Measurements from ENCODE around the gene ACOT8.

The ACOT8 gene

DNA sequence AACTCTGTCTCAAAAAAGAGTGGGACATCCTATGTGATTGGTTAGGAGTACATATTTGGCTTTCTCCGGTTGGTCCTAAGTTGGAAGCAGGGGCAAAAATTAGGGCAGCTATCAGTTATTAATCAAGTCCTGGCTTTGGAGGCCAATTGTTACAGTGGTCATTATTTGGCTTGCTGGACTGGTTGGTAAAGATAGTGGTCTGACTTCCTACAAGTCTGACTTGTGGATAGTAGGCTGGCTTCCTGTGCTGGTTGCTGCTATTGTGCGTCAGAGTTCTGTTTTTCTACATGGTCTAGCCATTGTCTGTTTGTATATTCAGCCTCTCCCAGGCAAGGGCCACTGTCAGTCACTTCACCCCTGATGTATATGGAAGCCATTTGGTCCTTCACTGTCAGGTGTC, 7.0 kb downstream of the ACOT8 start:
- no peak for ATAC-seq
- Mint-ChIP-seq H3K27me3 (no peaks in the 10 kb centered on the region), H3K4me3 (no peak overlapping the region), H3K36me3 (peaks cover 41% of the 10 kb centered on the region), H3K9me3 (no peaks in the 10 kb centered on the region), H3K4me1 (peaks cover 7% of the 10 kb centered on the region), H3K27ac (no peak overlapping the region)

DNA sequence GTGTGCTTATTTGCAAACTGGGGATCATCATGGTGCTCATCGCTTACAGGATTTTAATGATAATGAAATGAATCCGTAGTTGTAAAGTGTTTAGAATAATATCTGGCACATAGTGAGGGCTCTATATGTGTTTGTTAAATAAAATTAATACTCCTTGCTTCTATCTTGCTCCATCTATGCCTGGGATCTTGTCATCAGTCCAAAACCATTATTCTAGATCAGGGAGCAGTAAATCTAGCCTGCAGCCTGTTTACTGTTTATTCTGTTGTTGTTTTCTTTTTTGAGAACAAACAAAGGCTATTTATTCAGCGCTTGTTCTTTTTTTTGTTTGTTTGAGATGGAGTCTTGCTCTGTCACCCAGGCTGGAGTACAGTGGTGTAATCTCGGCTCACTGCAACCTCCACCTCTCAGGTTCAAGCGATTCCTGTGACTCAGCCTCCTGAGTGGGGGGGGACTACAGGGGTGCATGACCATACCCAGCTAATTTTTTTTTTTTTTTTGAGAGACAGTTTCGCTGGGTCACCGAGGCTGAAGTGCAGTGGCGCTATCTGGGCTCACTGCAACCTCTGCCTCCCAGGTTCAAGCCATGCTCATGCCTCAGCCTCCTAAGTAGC, 8.1 kb downstream of the ACOT8 start:
- Mint-ChIP-seq H3K27ac (no peak overlapping the region), H3K36me3 (peaks cover 49% of the 10 kb centered on the region), H3K27me3 (no peaks in the 10 kb centered on the region), H3K4me1 (peaks cover 7% of the 10 kb centered on the region), H3K9me3 (no peaks in the 10 kb centered on the region), H3K4me3 (no peak overlapping the region)
- no peak for ATAC-seq

DNA sequence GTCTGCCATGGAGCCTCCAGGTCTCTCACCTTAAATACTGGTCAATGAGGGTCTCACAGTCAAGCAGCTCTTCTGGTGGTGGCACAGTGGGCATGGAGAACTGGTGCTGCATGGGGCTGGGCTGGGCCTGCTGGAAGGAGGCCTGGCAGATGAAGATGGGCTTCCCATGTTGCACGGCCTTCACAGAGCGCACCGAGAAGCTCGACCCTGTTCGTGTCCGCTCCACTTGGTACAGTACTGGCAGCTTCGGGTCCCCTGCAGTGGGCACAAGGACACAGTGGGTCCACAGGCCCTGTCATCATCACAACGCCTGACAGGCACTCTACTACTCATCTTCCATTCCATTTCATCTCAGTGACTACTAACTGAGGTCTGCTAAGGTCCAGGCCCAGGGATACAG, 8.8 kb downstream of the ACOT8 start:
- ATAC-seq: no peak
- H3K9me3 Mint-ChIP-seq: no peaks in the 10 kb centered on the region
- peaks cover 49% of the 10 kb centered on the region for H3K36me3 Mint-ChIP-seq
- no peaks in the 10 kb centered on the region for H3K27me3 Mint-ChIP-seq
- H3K27ac Mint-ChIP-seq: no peak overlapping the region
- H3K4me3 Mint-ChIP-seq: no peak overlapping the region
- peaks cover 2% of the 10 kb centered on the region for H3K4me1 Mint-ChIP-seq

DNA sequence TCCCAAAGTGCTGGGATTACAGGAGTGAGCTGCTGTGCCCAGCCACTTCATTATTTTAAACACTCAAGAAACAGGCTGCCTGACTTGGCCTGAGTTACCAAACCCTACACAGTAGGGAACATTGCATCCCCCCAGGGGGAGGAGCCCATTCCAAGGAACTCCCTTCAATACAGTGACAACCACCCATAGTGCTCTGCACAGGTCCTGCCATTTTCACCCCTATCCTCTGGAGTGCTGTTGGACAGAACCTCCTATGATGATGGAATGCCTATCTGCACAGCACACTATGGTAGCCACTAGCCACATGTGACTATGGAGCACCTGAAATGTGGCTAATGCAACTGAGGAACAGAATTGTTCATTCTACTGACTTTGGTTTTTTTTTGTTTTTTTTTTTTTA, 11.7 kb downstream of the ACOT8 start:
- H3K4me1 Mint-ChIP-seq: peaks cover 16% of the 10 kb centered on the region
- no peak for ATAC-seq
- peaks cover 45% of the 10 kb centered on the region for H3K36me3 Mint-ChIP-seq
- H3K27ac Mint-ChIP-seq: no peak overlapping the region
- H3K4me3 Mint-ChIP-seq: no peak overlapping the region
- H3K27me3 Mint-ChIP-seq: no peaks in the 10 kb centered on the region
- no peaks in the 10 kb centered on the region for H3K9me3 Mint-ChIP-seq

DNA sequence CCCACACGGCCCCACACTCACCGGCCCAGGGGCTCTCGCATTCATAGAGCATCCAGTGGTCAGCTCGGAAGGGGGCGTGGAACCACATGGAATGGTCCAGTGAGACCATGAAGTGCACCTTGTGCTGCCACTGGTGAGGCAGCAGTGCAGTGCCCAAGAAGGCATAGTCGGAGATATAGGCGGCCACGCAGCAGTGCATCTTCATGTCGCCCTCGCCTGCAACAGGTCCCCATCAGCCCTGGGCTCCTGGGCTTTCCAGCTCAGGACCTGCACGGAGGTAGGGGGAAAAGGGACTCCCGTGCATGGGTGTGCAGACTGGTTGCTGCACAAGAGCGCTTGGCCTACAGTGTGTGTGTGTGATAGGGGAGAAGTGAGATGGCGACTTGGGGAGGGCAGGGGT, 13.7 kb downstream of the ACOT8 start:
- H3K27me3 Mint-ChIP-seq: no peaks in the 10 kb centered on the region
- no peaks in the 10 kb centered on the region for H3K9me3 Mint-ChIP-seq
- peaks cover 16% of the 10 kb centered on the region for H3K4me1 Mint-ChIP-seq
- ATAC-seq: no peak
- H3K4me3 Mint-ChIP-seq: no peak overlapping the region
- H3K27ac Mint-ChIP-seq: no peak overlapping the region
- peaks cover 31% of the 10 kb centered on the region for H3K36me3 Mint-ChIP-seq

DNA sequence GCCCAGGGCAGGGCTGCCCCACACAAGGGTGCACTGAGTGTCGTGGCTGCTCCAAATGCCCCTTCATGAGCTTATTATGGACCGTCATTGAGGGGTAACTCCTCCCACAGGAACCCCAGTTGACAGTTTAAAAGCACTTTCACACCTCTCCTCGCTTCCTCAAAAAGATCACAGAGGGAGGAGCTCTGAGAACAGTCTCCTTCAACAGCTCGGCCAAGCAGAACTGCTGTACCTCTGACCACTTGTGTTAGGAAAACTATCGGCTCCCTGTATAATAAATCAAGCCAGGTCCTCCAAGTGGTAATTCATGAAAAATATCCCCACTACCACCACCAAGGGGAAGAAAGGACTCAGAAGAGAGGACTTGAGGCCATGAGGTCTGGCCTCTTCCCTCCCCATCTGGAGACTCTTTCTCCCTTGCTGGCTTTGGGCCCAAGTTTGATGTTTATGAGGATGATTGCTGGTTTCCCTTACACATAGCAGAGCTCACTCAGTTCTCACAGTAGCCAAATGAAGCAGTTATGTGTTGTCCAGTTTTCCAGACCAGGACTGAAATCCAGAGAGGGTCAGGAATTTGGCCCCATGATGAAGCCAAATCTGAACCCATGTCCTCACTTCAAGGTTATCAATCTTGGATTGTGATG, 14.9 kb downstream of the ACOT8 start:
- H3K9me3 Mint-ChIP-seq: no peaks in the 10 kb centered on the region
- peaks cover 27% of the 10 kb centered on the region for H3K36me3 Mint-ChIP-seq
- H3K27me3 Mint-ChIP-seq: no peaks in the 10 kb centered on the region
- no peak overlapping the region for H3K4me3 Mint-ChIP-seq
- ATAC-seq: peak; percentile 94
- H3K27ac Mint-ChIP-seq: peak overlapping the region; percentile 77
- H3K4me1 Mint-ChIP-seq: peaks cover 16% of the 10 kb centered on the region

DNA sequence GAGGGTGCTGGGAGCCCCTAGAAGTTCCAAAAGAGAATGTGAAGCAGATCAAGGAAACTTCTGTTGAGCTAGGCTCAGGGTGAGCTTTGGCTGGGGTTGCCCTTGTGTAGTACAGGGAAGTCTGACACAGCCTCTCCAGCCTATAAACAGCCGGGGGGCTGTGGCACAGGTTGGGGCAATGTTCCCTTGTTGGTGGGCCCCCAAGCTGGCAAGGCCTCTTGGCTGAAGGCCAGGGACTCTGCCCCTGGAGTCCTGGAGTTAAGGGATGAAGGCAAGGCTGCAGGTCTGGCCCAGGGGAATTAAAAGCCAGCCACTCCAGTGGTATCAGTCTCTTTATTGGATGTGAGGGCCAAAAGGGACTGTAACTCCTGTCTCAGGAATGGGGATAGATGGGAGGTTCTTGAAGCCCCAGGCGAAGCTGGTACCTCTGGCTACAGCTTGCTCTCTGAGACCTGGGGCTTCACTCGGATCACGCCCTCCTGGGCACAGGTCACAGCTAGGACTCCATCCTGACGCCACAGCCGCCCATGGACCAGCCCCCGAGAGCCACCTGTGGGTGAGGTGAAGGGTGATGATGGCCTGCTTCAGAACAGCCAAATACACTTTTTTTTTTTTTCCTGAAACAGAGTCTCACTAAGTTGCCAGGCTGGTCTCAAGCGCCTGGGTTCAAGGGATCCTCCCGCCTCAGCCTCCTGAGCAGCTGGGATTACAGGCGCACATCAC, 15.6 kb downstream of the ACOT8 start:
- no peak for ATAC-seq
- H3K36me3 Mint-ChIP-seq: peaks cover 25% of the 10 kb centered on the region
- peak overlapping the region; percentile 77 for H3K27ac Mint-ChIP-seq
- no peak overlapping the region for H3K4me3 Mint-ChIP-seq
- no peaks in the 10 kb centered on the region for H3K9me3 Mint-ChIP-seq
- no peaks in the 10 kb centered on the region for H3K27me3 Mint-ChIP-seq
- peaks cover 16% of the 10 kb centered on the region for H3K4me1 Mint-ChIP-seq

DNA sequence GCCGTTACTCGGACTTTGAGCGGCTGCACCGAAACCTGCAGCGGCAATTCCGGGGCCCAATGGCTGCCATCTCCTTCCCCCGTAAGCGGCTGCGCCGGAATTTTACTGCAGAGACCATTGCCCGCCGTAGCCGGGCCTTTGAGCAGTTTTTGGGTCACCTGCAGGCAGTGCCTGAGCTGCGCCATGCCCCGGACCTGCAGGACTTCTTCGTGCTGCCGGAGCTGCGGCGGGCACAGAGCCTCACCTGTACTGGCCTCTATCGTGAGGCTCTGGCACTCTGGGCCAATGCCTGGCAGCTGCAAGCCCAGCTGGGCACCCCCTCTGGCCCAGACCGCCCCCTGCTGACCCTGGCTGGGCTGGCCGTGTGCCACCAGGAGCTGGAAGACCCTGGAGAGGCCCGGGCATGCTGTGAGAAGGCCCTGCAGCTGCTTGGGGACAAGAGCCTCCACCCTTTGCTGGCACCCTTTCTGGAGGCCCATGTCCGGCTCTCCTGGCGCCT, 16.4 kb downstream of the ACOT8 start:
- H3K36me3 Mint-ChIP-seq: peaks cover 22% of the 10 kb centered on the region
- H3K27me3 Mint-ChIP-seq: no peaks in the 10 kb centered on the region
- peak overlapping the region; percentile 77 for H3K27ac Mint-ChIP-seq
- no peak for ATAC-seq
- peaks cover 16% of the 10 kb centered on the region for H3K4me1 Mint-ChIP-seq
- H3K9me3 Mint-ChIP-seq: no peaks in the 10 kb centered on the region
- no peak overlapping the region for H3K4me3 Mint-ChIP-seq

DNA sequence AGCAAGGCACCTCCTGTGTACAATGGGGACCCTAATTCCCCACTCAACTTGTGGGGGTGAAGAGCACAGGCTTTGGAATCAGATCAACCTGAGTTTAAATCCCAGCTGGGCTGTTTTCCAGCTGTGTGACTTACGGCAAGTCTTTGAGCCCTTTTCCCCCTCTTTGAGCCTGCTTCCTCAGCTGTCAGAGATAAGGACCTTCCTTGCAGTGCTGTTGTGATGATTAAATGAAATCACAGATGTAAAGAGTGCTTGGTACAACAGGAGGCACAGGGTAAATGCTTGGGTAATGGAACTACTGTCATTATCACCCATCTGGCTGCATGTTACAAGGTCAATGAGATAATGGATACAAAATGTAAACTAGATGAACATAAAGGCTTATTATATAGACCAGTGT, 20.4 kb downstream of the ACOT8 start:
- Mint-ChIP-seq H3K27me3 (no peaks in the 10 kb centered on the region), H3K27ac (no peak overlapping the region), H3K9me3 (no peaks in the 10 kb centered on the region), H3K4me3 (no peak overlapping the region), H3K4me1 (peaks cover 18% of the 10 kb centered on the region), H3K36me3 (no peaks in the 10 kb centered on the region)
- no peak for ATAC-seq

DNA sequence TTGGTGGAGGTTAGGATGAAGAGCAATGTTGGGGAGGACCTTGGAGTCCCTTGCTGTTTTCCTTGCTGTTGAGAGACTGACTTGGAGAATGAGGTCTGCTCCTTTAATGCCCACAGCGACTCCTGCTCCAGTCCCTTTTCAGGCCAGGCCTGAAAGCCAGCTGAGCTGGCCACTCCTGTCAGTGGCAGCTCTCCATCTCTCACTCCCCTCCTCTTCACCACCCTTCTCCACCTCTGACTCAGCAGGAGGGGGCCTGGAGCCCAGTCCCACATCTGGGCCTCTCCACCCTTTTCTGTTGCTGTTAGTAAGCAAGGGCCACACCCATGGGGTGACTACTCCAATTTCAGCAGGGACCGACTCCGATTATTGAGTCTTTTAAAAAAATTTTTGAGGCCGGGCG, 21.4 kb downstream of the ACOT8 start:
- H3K36me3 Mint-ChIP-seq: no peaks in the 10 kb centered on the region
- H3K4me3 Mint-ChIP-seq: no peak overlapping the region
- no peaks in the 10 kb centered on the region for H3K27me3 Mint-ChIP-seq
- no peak overlapping the region for H3K27ac Mint-ChIP-seq
- no peaks in the 10 kb centered on the region for H3K9me3 Mint-ChIP-seq
- peaks cover 10% of the 10 kb centered on the region for H3K4me1 Mint-ChIP-seq
- no peak for ATAC-seq

DNA sequence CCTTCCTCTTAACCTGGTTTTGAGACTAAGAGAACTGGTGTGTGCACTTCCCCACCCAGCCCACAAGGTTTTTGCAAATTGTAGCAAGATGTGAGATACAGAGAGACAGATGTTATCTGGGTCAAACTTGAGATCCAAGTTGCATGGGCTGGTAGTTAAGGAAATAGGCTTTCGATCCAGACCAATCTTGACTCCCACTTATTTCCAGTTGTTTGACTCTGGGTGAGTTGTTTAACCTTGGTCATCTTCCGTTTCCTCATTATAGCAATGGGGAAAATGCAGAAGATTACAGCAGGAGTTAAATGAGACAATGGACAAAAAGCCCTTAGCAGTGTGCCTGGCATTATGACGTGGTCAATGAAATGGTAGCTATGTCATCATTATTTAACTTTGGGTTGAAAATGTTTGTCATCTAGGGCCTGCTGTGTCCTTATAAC, 21.8 kb downstream of the ACOT8 start:
- no peaks in the 10 kb centered on the region for H3K9me3 Mint-ChIP-seq
- peaks cover 10% of the 10 kb centered on the region for H3K4me1 Mint-ChIP-seq
- H3K4me3 Mint-ChIP-seq: no peak overlapping the region
- no peaks in the 10 kb centered on the region for H3K36me3 Mint-ChIP-seq
- no peak overlapping the region for H3K27ac Mint-ChIP-seq
- no peaks in the 10 kb centered on the region for H3K27me3 Mint-ChIP-seq
- ATAC-seq: no peak

DNA sequence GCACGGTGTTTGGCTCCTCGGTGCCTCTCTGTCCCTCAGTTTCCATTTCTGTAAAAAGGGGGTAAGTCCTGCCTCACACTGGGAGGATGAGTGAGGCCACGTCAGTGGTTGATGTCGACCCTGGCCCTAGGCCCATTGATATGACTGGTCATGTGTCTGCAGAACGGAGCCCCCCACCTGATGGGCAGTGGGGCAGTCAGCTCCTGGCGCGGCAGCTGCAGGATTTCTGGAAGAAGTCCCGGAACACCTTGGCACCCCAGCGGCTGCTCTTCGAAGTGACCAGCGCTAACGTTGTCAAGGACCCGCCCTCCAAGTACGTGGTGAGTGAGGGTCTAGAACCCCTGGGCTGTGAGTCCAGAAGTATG, 22.4 kb downstream of the ACOT8 start:
- Mint-ChIP-seq H3K36me3 (no peaks in the 10 kb centered on the region), H3K4me3 (peak overlapping the region; percentile 79), H3K4me1 (peaks cover 10% of the 10 kb centered on the region), H3K27ac (no peak overlapping the region), H3K27me3 (no peaks in the 10 kb centered on the region), H3K9me3 (no peaks in the 10 kb centered on the region)
- ATAC-seq: no peak

DNA sequence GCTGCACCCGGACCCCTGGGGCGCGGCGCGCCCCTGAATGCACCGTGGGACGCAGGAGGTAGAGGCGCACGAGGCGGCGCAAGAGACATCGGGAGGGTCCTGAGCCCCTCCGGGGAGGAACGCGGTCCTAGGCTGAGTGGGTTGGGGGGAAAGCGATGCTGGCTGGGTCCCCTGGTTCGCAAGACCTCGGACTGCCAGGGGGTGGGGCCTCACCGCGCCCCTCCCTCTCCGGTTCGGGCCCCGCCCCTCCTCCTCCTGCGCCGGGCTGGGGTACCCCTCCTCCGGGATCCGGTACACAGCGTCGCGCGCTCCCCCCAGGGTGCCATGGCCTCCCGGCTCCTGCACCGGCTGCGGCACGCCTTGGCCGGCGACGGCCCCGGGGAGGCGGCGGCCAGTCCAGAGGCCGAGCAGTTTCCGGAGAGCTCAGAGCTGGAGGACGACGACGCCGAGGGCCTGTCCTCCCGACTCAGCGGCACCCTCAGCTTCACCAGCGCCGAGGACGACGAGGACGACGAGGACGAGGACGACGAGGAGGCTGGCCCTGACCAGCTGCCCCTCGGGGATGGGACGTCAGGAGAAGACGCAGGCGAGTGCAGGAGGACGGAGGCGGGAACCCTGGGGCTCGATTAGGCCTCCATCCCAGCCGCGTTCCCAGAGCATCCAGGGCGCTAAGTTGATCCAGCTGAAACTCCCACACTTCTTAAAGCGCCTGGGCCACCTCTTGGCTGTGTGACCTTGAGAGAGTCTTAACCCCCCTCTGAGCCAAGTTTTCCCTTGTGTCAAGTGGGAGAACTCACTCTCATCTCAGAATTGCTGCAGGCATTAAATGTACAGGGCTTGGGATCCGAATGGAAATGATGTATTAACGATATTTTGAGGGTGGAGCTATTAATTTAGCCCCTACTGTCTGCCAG, 23.1 kb downstream of the ACOT8 start:
- Mint-ChIP-seq H3K4me1 (peaks cover 10% of the 10 kb centered on the region), H3K4me3 (peak overlapping the region; percentile 79), H3K27me3 (no peaks in the 10 kb centered on the region), H3K9me3 (no peaks in the 10 kb centered on the region), H3K36me3 (no peaks in the 10 kb centered on the region), H3K27ac (peak overlapping the region; percentile 69)
- peak; percentile 82 for ATAC-seq

DNA sequence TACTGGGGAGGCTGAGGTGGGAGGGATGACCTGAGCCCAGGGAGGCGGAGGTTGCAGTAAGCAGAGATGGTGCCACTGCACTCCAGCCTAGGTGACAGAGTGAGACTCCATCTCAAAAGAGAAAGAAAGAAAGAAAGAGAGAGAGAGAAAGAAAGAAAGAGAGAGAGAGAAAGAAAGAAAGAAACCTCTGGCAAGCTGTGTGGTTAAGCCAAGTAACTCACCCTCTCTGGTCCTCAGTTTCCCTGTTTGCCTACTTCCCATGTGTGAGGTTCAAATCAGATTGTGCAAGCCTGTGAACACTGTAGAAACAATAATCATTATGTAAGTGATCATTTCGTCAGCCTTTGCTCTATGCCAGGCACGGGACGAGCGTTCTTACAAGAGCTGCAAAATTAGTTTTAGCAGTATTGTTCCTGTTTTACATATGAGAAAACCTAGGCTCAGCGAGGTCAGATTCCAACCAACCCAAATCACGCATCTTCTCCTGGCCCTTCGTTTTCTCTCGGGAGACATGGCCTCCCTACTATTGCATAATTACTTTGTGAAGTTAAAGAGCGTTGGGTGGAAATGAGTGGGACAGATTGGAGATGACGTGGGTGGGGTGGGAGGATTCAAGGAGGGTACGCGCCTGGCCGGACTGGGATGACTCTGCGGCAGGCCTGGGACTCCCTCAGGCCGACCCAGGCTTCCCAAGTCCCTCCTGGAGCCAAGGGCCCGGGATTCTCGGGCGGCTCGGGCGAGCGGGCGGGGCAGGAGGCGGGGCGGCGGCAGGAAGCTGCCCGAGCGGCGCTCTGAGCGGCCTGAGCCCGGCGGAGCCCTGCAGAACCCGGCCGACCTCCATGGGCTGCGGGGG, 23.9 kb downstream of the ACOT8 start, which contains the start of gene SNX21:
Gene SNX21 (plus strand): TSS at position 770 of the 853 bp plus-strand sequence. CDS start 121 bp downstream, outside the sequence.
- Mint-ChIP-seq H3K9me3 (no peaks in the 10 kb centered on the region), H3K36me3 (no peaks in the 10 kb centered on the region), H3K4me3 (peak within 1 kb of the TSS; percentile 79), H3K4me1 (peaks cover 10% of the 10 kb centered on the region), H3K27ac (peak within 1 kb of the TSS; percentile 69), H3K27me3 (no peaks in the 10 kb centered on the region)
- peak; percentile 75 for ATAC-seq

All from stimulated activated memory B cell treated with anti-CD40 and anti-IgM and Interleukin-4, amounts not matched to agents 10 μg/mL and 1 μg/mL and 100 μg/mL, for 72 hours (primary cell).